GM21515 (cell line): ENCODE results near the gene ZFYVE21.

Experiments used
- ATAC-seq: cut with Tn5 transposase; IDR thresholded peaks from one replicate; pipeline ENCODE4 v1.9.1; 2021; ENCODE audit not compliant: unreplicated experiment

ZFYVE21 gene

GRCh38 chr14:103735815-103736545 lies 20.4 kb downstream of the ZFYVE21 start:
- no peak for ATAC-seq

GRCh38 chr14:103736546-103737431 lies 21.2 kb downstream of the ZFYVE21 start:
- no peak for ATAC-seq

- no peak for ATAC-seq
Measured at GRCh38 chr14:103737432-103738045, 21.9 kb downstream of the ZFYVE21 start.

GRCh38 chr14:103738166-103738565 lies 22.6 kb downstream of the ZFYVE21 start:
- ATAC-seq: no peak

- no peak for ATAC-seq
Measured at GRCh38 chr14:103738701-103739451, 23.3 kb downstream of the ZFYVE21 start.

GRCh38 chr14:103739466-103739792 lies 23.8 kb downstream of the ZFYVE21 start:
- ATAC-seq: no peak

- no peak for ATAC-seq
Measured at GRCh38 chr14:103739793-103740501, 24.3 kb downstream of the ZFYVE21 start.

- no peak for ATAC-seq
Measured at GRCh38 chr14:103740991-103741689, 25.5 kb downstream of the ZFYVE21 start.

GRCh38 chr14:103741876-103742275 lies 26.3 kb downstream of the ZFYVE21 start:
- no peak for ATAC-seq

- no peak for ATAC-seq
Measured at GRCh38 chr14:103742499-103743255, 27.1 kb downstream of the ZFYVE21 start.

- no peak for ATAC-seq
Measured at GRCh38 chr14:103743691-103744090, 28.1 kb downstream of the ZFYVE21 start.

- ATAC-seq: no peak
Measured at GRCh38 chr14:103744621-103745395, 29.2 kb downstream of the ZFYVE21 start.

GRCh38 chr14:103745424-103745823 lies 29.8 kb downstream of the ZFYVE21 start:
- no peak for ATAC-seq

- no peak for ATAC-seq
Measured at GRCh38 chr14:103746701-103747100, 31.1 kb downstream of the ZFYVE21 start.

GRCh38 chr14:103748534-103748857 lies 32.9 kb downstream of the ZFYVE21 start:
- ATAC-seq: no peak

- no peak for ATAC-seq
Measured at GRCh38 chr14:103749452-103749851, 33.8 kb downstream of the ZFYVE21 start.

- no peak for ATAC-seq
Measured at GRCh38 chr14:103749860-103750259, 34.2 kb downstream of the ZFYVE21 start.

GRCh38 chr14:103753774-103754173 lies 38.2 kb downstream of the ZFYVE21 start:
- ATAC-seq: no peak

- ATAC-seq: no peak
Measured at GRCh38 chr14:103755060-103755459, 39.5 kb downstream of the ZFYVE21 start.
